ENCODE measurements around the gene KRTAP5-1. TPM values are rescaled to one million over a fixed set of nuclear protein-coding genes. Genes with fewer than 3 reads are reported as not detected.

KRTAP5-1 gene
- polyA plus RNA-seq, 3 donors = not detected

- peaks cover 42 to 67% (median 57%) of the 10 kb centered on the region in 3 donors for H3K27me3 Mint-ChIP-seq (ENCODE audit: low read depth in 3 of 3)
- intact Hi-C loops (cut with micrococcal nuclease) = no loop called here
- 85% methylated on average over 9 of the region's 10 CpGs for WGBS (ENCODE audit: insufficient coverage)
- DNase-seq = no peak
- Histone ChIP-seq H2AFZ (ENCODE audit: insufficient read depth, low read depth, low read length, poor library complexity, severe bottlenecking) (no peak overlapping the region), H3K27ac (ENCODE audit: low read depth in 1 of 2, low read length in 2 of 2) (no peak overlapping the region), H3K27me3 (ENCODE audit: control insufficient read depth in 2 of 2, insufficient read depth in 2 of 2, low read length in 2 of 2) (peaks cover 14 to 38% of the 10 kb centered on the region in 2 donors), H3K36me3 (replicated peaks in 1 of 2; ENCODE audit: control insufficient read depth in 1 of 2, insufficient read depth in 2 of 2, low read length in 2 of 2) (no peaks in the 10 kb centered on the region), H3K4me2 (replicated peaks; ENCODE audit: extremely low read depth, low read length, poor library complexity, severe bottlenecking) (no peak overlapping the region), H3K9me3 (replicated peaks in 1 of 2; ENCODE audit: control insufficient read depth in 1 of 2, insufficient read depth in 1 of 2, low read length in 2 of 2) (peaks cover 2 to 7% of the 10 kb centered on the region in 2 donors), H3K4me3 (replicated peaks in 1 of 3; ENCODE audit: low read depth in 2 of 3, low read length in 3 of 3) (no peak overlapping the region), H3K79me2 (ENCODE audit: insufficient read depth, low read length) (peaks cover 3% of the 10 kb centered on the region), H4K20me1 (ENCODE audit: insufficient read depth, low read length) (peaks cover 4% of the 10 kb centered on the region), H3K4me1 (ENCODE audit: control insufficient read depth in 1 of 2, insufficient read depth in 2 of 2, low read length in 2 of 2) (peaks cover 2 to 8% of the 10 kb centered on the region in 2 donors), H3K9ac (ENCODE audit: insufficient read depth, low read length, poor library complexity, severe bottlenecking) (no peak overlapping the region)
- H3K36me3 Mint-ChIP-seq = no peaks in the 10 kb centered on the region
- H3K4me1 Mint-ChIP-seq = no peaks in the 10 kb centered on the region
- no peak overlapping the region for H3K4me3 Mint-ChIP-seq
- peaks cover 2 to 10% (median 5%) of the 10 kb centered on the region in 7 donors for H3K9me3 Mint-ChIP-seq
- TF ChIP-seq, protein P1, sequence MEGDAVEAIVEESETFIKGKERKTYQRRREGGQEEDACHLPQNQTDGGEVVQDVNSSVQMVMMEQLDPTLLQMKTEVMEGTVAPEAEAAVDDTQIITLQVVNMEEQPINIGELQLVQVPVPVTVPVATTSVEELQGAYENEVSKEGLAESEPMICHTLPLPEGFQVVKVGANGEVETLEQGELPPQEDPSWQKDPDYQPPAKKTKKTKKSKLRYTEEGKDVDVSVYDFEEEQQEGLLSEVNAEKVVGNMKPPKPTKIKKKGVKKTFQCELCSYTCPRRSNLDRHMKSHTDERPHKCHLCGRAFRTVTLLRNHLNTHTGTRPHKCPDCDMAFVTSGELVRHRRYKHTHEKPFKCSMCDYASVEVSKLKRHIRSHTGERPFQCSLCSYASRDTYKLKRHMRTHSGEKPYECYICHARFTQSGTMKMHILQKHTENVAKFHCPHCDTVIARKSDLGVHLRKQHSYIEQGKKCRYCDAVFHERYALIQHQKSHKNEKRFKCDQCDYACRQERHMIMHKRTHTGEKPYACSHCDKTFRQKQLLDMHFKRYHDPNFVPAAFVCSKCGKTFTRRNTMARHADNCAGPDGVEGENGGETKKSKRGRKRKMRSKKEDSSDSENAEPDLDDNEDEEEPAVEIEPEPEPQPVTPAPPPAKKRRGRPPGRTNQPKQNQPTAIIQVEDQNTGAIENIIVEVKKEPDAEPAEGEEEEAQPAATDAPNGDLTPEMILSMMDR (IDR thresholded peaks at IDR 0.05) = no peak
- H3K27ac Mint-ChIP-seq = no peak overlapping the region
These were observed 42.8 kb downstream of the KRTAP5-1 start for GRCh38 chr11:1542267-1542666.

GRCh38 chr11:1541474-1542204 lies 43.4 kb downstream of the KRTAP5-1 start:
- Histone ChIP-seq H3K4me3 (replicated peaks in 1 of 3; ENCODE audit: low read depth in 2 of 3, low read length in 3 of 3) (no peak overlapping the region), H4K20me1 (ENCODE audit: insufficient read depth, low read length) (peaks cover 10% of the 10 kb centered on the region), H3K4me1 (ENCODE audit: control insufficient read depth in 1 of 2, insufficient read depth in 2 of 2, low read length in 2 of 2) (peaks cover 0 to 2% of the 10 kb centered on the region in 2 donors), H3K9ac (ENCODE audit: insufficient read depth, low read length, poor library complexity, severe bottlenecking) (no peak overlapping the region), H3K9me3 (replicated peaks in 1 of 2; ENCODE audit: control insufficient read depth in 1 of 2, insufficient read depth in 1 of 2, low read length in 2 of 2) (peaks cover 2 to 7% of the 10 kb centered on the region in 2 donors), H2AFZ (ENCODE audit: insufficient read depth, low read depth, low read length, poor library complexity, severe bottlenecking) (no peak overlapping the region), H3K4me2 (replicated peaks; ENCODE audit: extremely low read depth, low read length, poor library complexity, severe bottlenecking) (no peak overlapping the region), H3K79me2 (ENCODE audit: insufficient read depth, low read length) (peaks cover 9% of the 10 kb centered on the region), H3K36me3 (replicated peaks in 1 of 2; ENCODE audit: control insufficient read depth in 1 of 2, insufficient read depth in 2 of 2, low read length in 2 of 2) (no peaks in the 10 kb centered on the region), H3K27ac (ENCODE audit: low read depth in 1 of 2, low read length in 2 of 2) (no peak overlapping the region), H3K27me3 (ENCODE audit: control insufficient read depth in 2 of 2, insufficient read depth in 2 of 2, low read length in 2 of 2) (peaks cover 10 to 35% of the 10 kb centered on the region in 2 donors)
- WGBS (ENCODE audit: insufficient coverage) = 92% methylated on average over 21 of the region's 22 CpGs
- H3K4me1 Mint-ChIP-seq = no peaks in the 10 kb centered on the region
- H3K27me3 Mint-ChIP-seq (ENCODE audit: low read depth in 3 of 3) = peaks cover 42 to 62% (median 55%) of the 10 kb centered on the region in 3 donors
- intact Hi-C loops (cut with micrococcal nuclease) = no loop called here
- TF ChIP-seq, protein P1 (IDR thresholded peaks at IDR 0.05) = no peak
- no peak overlapping the region for H3K27ac Mint-ChIP-seq
- H3K9me3 Mint-ChIP-seq = peaks cover 2 to 10% (median 5%) of the 10 kb centered on the region in 7 donors
- H3K36me3 Mint-ChIP-seq = no peaks in the 10 kb centered on the region
- no peak for DNase-seq
- H3K4me3 Mint-ChIP-seq = no peak overlapping the region

All from CD14-positive monocyte (primary cell).